ENCODE measurements around the gene ATXN7. TPM values are rescaled to one million over a fixed set of nuclear protein-coding genes. Genes with fewer than 3 reads are reported as not detected.

Gene ATXN7
- total and polyA plus RNA-seq, 2 of the 13 experiments (the other 11 are each of a cell fraction or from before 2014, with no cell fraction given), result 13.8 to 20.0 TPM

- TF ChIP-seq IKZF4 (CRISPR knock-in tag; IDR thresholded peaks at IDR 0.05; ENCODE audit: borderline replicate concordance, low read depth, not compliant biosample characterization), result no peak
- TF ChIP-seq NBN (conservative IDR thresholded peaks at IDR 0.05), result no peak
- TF ChIP-seq PTBP1 (IDR thresholded peaks at IDR 0.05; ENCODE audit: low read depth, low read length, poor library complexity, severe bottlenecking), result no peak
- no peak for TF ChIP-seq MIER2 (CRISPR knock-in tag; IDR thresholded peaks at IDR 0.05)
- TF ChIP-seq ZNF331 (CRISPR knock-in tag; IDR thresholded peaks at IDR 0.05), result no peak; the same call in 1 of the 2 replicates
- TF ChIP-seq MATR3 (CRISPR knock-in tag; IDR thresholded peaks at IDR 0.05), result no peak
- peak; percentile 72 for TF ChIP-seq RAD21 (CRISPR knock-in tag; IDR thresholded peaks at IDR 0.05)
- TF ChIP-seq, protein P1, sequence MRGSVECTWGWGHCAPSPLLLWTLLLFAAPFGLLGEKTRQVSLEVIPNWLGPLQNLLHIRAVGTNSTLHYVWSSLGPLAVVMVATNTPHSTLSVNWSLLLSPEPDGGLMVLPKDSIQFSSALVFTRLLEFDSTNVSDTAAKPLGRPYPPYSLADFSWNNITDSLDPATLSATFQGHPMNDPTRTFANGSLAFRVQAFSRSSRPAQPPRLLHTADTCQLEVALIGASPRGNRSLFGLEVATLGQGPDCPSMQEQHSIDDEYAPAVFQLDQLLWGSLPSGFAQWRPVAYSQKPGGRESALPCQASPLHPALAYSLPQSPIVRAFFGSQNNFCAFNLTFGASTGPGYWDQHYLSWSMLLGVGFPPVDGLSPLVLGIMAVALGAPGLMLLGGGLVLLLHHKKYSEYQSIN (CRISPR knock-in tag; IDR thresholded peaks at IDR 0.05; ENCODE audit: borderline replicate concordance), result no peak
- peak; percentile 43; the same call in 1 of the 2 replicates for TF ChIP-seq ZNF317 (CRISPR knock-in tag; IDR thresholded peaks at IDR 0.05)
- peak; percentile 84; the same call in 1 of the 2 replicates for TF ChIP-seq ZNF546 (CRISPR knock-in tag; conservative IDR thresholded peaks at IDR 0.05)
- TF ChIP-seq ZNF235 (CRISPR knock-in tag; IDR thresholded peaks at IDR 0.05; ENCODE audit: borderline replicate concordance), result 0 out of 2 replicates have a peak, but pooled peaks have one; percentile 82
- no peak for TF ChIP-seq SNRNP70 (IDR thresholded peaks at IDR 0.05; ENCODE audit: low read depth, low read length)
- peak; percentile 45 for TF ChIP-seq SKI (IDR thresholded peaks at IDR 0.05; ENCODE audit: partially characterized antibody)
- no peak for TF ChIP-seq BCL3 (CRISPR knock-in tag; IDR thresholded peaks at IDR 0.05)
- TF ChIP-seq ZNF263 (CRISPR knock-in tag; IDR thresholded peaks at IDR 0.05), result peak; percentile 51
- TF ChIP-seq, protein P2, sequence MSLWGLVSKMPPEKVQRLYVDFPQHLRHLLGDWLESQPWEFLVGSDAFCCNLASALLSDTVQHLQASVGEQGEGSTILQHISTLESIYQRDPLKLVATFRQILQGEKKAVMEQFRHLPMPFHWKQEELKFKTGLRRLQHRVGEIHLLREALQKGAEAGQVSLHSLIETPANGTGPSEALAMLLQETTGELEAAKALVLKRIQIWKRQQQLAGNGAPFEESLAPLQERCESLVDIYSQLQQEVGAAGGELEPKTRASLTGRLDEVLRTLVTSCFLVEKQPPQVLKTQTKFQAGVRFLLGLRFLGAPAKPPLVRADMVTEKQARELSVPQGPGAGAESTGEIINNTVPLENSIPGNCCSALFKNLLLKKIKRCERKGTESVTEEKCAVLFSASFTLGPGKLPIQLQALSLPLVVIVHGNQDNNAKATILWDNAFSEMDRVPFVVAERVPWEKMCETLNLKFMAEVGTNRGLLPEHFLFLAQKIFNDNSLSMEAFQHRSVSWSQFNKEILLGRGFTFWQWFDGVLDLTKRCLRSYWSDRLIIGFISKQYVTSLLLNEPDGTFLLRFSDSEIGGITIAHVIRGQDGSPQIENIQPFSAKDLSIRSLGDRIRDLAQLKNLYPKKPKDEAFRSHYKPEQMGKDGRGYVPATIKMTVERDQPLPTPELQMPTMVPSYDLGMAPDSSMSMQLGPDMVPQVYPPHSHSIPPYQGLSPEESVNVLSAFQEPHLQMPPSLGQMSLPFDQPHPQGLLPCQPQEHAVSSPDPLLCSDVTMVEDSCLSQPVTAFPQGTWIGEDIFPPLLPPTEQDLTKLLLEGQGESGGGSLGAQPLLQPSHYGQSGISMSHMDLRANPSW (CRISPR knock-in tag; IDR thresholded peaks at IDR 0.05; ENCODE audit: borderline replicate concordance), result no peak
- TF ChIP-seq MNT (IDR thresholded peaks at IDR 0.05), result no peak
- peak; percentile 4; the same call in 1 of the 2 replicates for TF ChIP-seq FOSL2 (CRISPR knock-in tag; IDR thresholded peaks at IDR 0.05)
These were observed 48.5 kb downstream of the ATXN7 start, which contains the start of gene SCAANT1 (continued) for GRCh38 chr3:63911873-63912767.

Data from HepG2 (cell line).